HEK293T (cell line): ENCODE measurements around the gene ZNF792.

Experiments used
- CTCF ChIA-PET: fragments of 350-600 bp; formaldehyde crosslinking; extraction: SDS; loops from one replicate; lab custom pipeline; 2021; ENCODE audit warnings: antibody characterized with exemption, inconsistent platforms; lab: Yijun Ruan, JAX
- POLR2A ChIA-PET: fragments of 350-600 bp; formaldehyde crosslinking; extraction: SDS; loops from one replicate; lab custom pipeline; 2020; ENCODE audit warnings: antibody characterized with exemption, inconsistent platforms; lab: Yijun Ruan, JAX
- DNase-seq: peaks from one replicate; pipeline ENCODE4 v3.0.0; 2012; ENCODE audit warnings: mixed read lengths; ENCODE audit errors: extremely low spot score
- ARNT ChIP-seq: fragments of 450-650 bp; IDR thresholded peaks from 2 replicates; pipeline ENCODE4 v1.6.1; 2017; ENCODE audit warnings: mild to moderate bottlenecking
- BHLHE40 ChIP-seq: fragments of 450-650 bp; IDR thresholded peaks from 2 replicates; pipeline ENCODE4 v1.6.1; 2016; ENCODE audit warnings: mild to moderate bottlenecking, moderate library complexity, borderline replicate concordance
- CTBP1 ChIP-seq: fragments of 450-650 bp; IDR thresholded peaks from 2 replicates; pipeline ENCODE4 v1.6.1; 2016; ENCODE audit warnings: borderline replicate concordance
- ELF4 ChIP-seq: fragments of 450-650 bp; IDR thresholded peaks from 2 replicates; pipeline ENCODE4 v1.6.1; 2017; ENCODE audit warnings: antibody characterized with exemption
- FOXA1 ChIP-seq: fragments of 450-650 bp; IDR thresholded peaks from 2 replicates; pipeline ENCODE4 v1.6.1; 2016; ENCODE audit warnings: mild to moderate bottlenecking
- FOXK2 ChIP-seq: fragments of 450-650 bp; IDR thresholded peaks from 2 replicates; pipeline ENCODE4 v1.6.1; 2016; ENCODE audit warnings: mild to moderate bottlenecking
- FOXM1 ChIP-seq: fragments of 450-650 bp; IDR thresholded peaks from 2 replicates; pipeline ENCODE4 v1.6.1; 2017; ENCODE audit warnings: mild to moderate bottlenecking, borderline replicate concordance
- HDGF ChIP-seq: fragments of 450-650 bp; IDR thresholded peaks from 2 replicates; pipeline ENCODE4 v1.6.1; 2017; ENCODE audit warnings: antibody characterized with exemption, borderline replicate concordance
- L3MBTL2 ChIP-seq: fragments of 450-650 bp; conservative IDR thresholded peaks from 2 replicates; pipeline ENCODE4 v1.6.1; 2016; ENCODE audit warnings: mild to moderate bottlenecking
- LEF1 ChIP-seq: fragments of 450-650 bp; IDR thresholded peaks from 2 replicates; pipeline ENCODE4 v1.6.1; 2017; ENCODE audit warnings: mild to moderate bottlenecking, borderline replicate concordance
- NFRKB ChIP-seq: fragments of 450-650 bp; IDR thresholded peaks from 2 replicates; pipeline ENCODE4 v1.6.1; 2016; ENCODE audit warnings: mild to moderate bottlenecking, moderate library complexity
- SP1 ChIP-seq: fragments of 450-650 bp; IDR thresholded peaks from 2 replicates; pipeline ENCODE4 v1.6.1; 2017
- SUZ12 ChIP-seq: fragments of 450-650 bp; IDR thresholded peaks from 2 replicates; pipeline ENCODE4 v1.6.1; 2016; ENCODE audit warnings: mild to moderate bottlenecking
- TARDBP ChIP-seq: fragments of 450-650 bp; IDR thresholded peaks from 2 replicates; pipeline ENCODE4 v1.6.1; 2016
- ZNF384 ChIP-seq: fragments of 450-650 bp; IDR thresholded peaks from 2 replicates; pipeline ENCODE4 v1.6.1; 2016
- TF ChIP-seq, protein P1 (sequence below): fragments of 450-650 bp; IDR thresholded peaks from 2 replicates; pipeline ENCODE4 v1.6.1; 2016

The ZNF792 gene

DNA sequence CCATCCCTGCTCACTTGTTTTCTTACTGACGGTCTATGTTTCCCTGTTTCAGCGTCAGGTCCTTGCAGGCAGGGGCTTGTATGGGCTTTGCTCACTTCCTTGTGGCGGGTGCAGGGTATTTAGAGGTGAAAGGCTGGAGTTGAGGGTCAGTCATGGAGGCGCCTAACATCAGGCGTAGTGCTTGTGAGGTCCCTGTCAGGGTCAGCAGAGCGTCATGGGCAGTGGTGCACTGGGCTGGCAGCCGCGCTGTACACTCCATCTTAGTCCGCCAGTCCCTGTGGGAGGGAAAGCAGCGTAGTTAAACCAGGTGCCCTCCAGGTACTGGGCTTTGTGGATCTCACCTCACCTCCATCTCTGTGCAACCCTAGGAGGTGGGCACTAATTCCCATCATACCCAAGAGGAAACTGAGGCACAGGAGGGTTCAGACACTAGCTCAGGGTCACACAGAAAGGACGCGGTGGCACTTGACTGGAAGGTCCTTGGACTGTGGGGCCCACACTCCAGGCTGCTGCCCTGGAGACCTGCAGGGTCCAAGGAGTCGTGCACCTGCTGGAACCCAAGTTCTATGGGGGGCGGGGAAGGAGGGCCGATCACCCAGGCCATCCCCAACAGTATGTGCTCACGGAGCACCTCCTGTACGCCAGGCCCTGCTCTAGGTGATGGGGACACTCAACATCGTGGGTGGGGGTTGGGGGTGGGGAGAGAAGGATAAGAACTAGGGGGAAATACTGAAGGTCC is 40.7 kb upstream of the ZNF792 start:
- ChIA-PET CTCF (no interaction called here), POLR2A (no interaction called here)
- DNase-seq, result no peak
- TF ChIP-seq, protein P1, sequence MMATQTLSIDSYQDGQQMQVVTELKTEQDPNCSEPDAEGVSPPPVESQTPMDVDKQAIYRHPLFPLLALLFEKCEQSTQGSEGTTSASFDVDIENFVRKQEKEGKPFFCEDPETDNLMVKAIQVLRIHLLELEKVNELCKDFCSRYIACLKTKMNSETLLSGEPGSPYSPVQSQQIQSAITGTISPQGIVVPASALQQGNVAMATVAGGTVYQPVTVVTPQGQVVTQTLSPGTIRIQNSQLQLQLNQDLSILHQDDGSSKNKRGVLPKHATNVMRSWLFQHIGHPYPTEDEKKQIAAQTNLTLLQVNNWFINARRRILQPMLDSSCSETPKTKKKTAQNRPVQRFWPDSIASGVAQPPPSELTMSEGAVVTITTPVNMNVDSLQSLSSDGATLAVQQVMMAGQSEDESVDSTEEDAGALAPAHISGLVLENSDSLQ, result no peak
- TF ChIP-seq FOXM1 (no peak), LEF1 (no peak), HDGF (no peak), TARDBP (no peak), BHLHE40 (no peak), CTBP1 (no peak), FOXA1 (no peak), SP1 (no peak), L3MBTL2 (no peak)

DNA sequence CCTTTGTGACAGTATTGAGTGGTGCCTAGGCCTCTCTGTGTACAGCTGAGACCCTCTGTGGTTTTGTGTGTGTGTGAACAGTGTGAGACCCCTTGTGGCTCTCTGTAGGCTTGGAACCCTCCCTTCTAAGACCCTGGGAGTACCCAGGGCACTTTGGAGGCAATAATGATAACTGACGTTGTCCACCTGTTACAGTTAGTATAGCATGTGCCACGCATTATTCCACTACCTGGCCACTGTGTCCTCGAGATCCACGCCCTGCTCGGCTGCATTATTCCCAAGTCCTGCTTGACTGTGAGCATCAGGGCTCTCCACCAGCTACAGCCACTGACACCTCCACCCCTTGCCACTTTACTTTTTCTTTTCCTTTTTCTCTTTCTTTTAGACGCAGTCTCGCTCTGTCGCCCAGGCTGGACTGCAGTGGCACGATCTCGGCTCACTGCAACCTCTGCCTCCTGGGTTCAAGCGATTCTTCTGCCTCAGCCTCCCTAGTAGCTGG is 38.1 kb upstream of the ZNF792 start:
- POLR2A ChIA-PET, result no interaction called here
- TF ChIP-seq ELF4 (no peak), NFRKB (no peak), HDGF (no peak), CTBP1 (no peak), BHLHE40 (no peak), FOXM1 (no peak), LEF1 (no peak)
- CTCF ChIA-PET, result no interaction called here

DNA sequence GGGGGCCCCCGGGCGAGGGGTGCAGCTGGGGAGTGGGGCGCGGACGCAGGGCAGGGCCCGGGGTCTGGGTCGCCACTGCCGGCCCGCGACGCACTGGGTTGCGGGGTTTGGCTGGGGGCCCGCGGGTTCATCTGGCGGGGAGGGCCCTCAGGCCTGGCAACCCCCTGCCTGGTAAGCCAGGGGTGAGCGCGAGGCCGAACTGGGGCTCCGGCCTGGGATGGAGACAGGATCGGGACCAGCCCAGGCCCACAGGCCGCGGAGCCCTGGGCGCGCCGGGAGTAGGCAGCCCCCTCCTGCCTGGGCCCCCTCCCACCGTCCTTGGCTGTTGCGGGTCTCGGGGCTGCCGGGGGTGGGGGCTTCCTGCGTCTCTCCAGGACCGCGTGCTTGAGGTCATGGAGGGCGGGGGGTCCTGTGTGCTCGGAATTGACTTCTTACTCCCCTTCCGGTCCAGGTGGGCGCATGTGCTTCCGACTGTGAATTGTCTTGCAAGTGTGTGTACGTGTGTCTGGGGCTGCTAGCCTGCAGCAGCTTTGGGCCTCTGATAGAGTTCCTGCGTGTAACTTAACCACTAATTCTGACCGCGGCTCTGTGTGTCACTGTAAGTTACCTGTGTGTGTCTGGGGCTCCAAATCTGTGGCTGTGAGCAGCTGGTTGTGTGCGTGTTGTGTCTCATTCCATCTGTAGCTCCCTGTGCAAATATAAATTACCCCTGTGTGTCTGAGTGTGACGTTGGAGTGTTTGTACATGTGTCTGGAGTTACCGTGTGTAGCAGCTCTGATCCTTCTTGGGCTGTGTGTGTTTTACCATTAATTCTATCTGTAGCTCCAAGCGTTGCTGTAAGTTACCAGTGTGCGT is 36.8 kb upstream of the ZNF792 start:
- ChIA-PET CTCF (no interaction called here), POLR2A (interaction anchor here (1.2 to 1.4 kb wide), 3 partner anchors 10 to 74 kb away, joined by 3 to 5 read pairs (median 3); partner anchors contain the start of gene ZNF30)
- TF ChIP-seq FOXM1, result no peak
- TF ChIP-seq L3MBTL2, result peak; percentile 46; the same call in 1 of the 2 replicates
- peak; percentile 33 for DNase-seq

More for the DNA sequence above, 38.1 kb upstream of the ZNF792 start:
- DNase-seq, result no peak

DNA sequence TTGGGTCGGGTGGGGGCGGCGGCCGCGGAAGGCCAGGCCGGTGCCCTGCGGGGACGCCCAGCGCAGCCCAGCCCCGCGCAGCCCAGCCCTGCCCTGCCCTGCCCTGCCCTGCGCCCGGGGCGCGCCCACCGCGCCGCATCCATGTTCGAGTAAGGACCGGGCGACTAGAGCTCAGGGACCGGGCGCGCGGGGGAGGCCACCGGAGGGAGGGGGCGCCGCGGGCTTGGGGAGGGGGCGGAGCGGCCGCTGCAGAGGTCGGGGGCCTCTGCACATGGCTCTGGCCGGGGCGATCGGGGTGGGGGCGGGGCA is 36.3 kb upstream of the ZNF792 start:
- DNase-seq, result no peak
- CTCF ChIA-PET, result no interaction called here
- POLR2A ChIA-PET, result interaction anchor here (0.9 to 1.4 kb wide), 6 partner anchors 9 to 73 kb away, joined by 3 to 5 read pairs (median 3); partner anchors contain the start of gene ZNF30
- no peak for TF ChIP-seq ARNT
- TF ChIP-seq BHLHE40, result no peak
- TF ChIP-seq ELF4, result no peak
- TF ChIP-seq SP1, result no peak
- TF ChIP-seq CTBP1, result no peak

DNA sequence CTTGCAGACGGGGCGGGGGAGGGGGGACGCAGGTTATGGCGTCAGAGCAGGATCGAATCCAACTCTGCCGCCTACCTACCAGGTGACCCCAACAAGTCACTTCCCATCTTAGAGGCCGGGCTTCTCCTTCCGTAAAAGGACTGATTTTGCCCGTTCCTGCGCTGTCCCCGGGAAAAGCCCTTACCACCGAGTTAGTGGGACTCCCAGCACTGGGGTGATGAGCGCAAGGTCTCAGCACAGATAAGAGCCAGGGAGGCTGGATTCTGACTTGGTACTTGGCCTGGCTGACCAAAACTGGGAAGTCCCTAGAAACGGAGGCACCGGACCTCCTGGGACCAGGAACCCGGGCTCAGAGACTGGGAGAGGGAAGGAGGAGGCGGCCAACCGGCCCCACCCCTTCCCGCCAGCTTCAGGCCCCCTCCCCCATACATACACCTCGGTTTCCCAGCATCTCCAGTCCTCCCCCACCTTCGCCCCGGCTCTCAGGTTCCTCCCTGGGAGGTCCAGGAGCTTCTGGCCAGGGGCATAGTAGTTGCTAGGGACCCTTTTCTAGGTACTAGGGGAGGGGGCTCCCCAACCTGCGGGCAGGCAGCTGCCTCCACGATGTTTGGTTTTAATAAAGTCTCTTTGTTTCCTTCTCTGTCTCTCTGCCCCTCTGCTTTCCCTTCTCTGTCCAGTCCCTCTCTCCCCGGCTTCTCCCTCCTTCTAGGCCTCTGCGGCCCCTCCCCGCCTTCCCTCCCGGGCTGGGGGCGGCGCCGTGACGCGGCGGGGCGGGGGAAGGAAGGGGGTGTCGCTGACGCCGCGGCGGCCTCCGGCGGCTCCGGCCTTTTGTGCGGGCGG is 35.7 kb upstream of the ZNF792 start, which contains the start of gene GRAMD1A:
GRAMD1A (plus strand) TSS at position 826 of the 840 bp plus-strand sequence. CDS start 156 bp downstream, outside the sequence.
- DNase-seq, result peak; percentile 86
- ChIA-PET POLR2A (interaction anchor here (0.9 to 1.4 kb wide), 5 partner anchors 9 to 45 kb away, joined by 3 to 5 read pairs (median 3); no protein-coding TSS in a partner anchor), CTCF (interaction anchor here (0.7 kb wide), 1 partner anchor 26 kb away, joined by 5 read pairs; no protein-coding TSS in a partner anchor)
- TF ChIP-seq SP1 (no peak), ZNF384 (no peak), TARDBP (no peak), SUZ12 (no peak), HDGF (no peak), CTBP1 (no peak), FOXM1 (no peak), LEF1 (no peak), FOXK2 (no peak), ARNT (no peak), BHLHE40 (no peak), ELF4 (no peak), NFRKB (no peak), L3MBTL2 (no peak)
- TF ChIP-seq, protein P1, result no peak
